ENCODE measurements around the gene SEMA4C. TPM values are rescaled to one million over a fixed set of nuclear protein-coding genes. Genes with fewer than 3 reads are reported as not detected.

Gene SEMA4C
- total and polyA plus RNA-seq, 9 of the 15 experiments (the other 6 are each of a cell fraction or from before 2014, with no cell fraction given), result 0.32 to 59.7 (median 23.9) TPM

GRCh38 chr2:96895032-96895745 lies 25.3 kb upstream of the SEMA4C start:
- DNase-seq (ENCODE audit: extremely low read depth in 1 of 4, low spot score in 3 of 4), result peak; percentile 74 to 87 (median 78)
- WGBS (ENCODE audit: insufficient coverage, low coverage, missing lambda C conversion rate), result 5% methylated on average over 10 of the region's 10 CpGs
- Histone ChIP-seq H3K9me3 (replicated peaks; ENCODE audit: control insufficient read depth, insufficient read depth, low read depth, low read length) (no peaks in the 10 kb centered on the region), H3K4me1 (replicated peaks in 1 of 2; ENCODE audit: control insufficient read depth in 2 of 2, insufficient read depth in 2 of 2, low read length in 2 of 2) (peaks cover 71 to 92% of the 10 kb centered on the region in 2 experiments), H2AFZ (ENCODE audit: low read depth, low read length) (peak overlapping the region; percentile 75; the same call in 1 of the 2 replicates), H3K36me3 (ENCODE audit: control insufficient read depth, insufficient read depth, low read length) (peaks cover 39% of the 10 kb centered on the region), H3K4me2 (ENCODE audit: insufficient read depth, low read length) (peak overlapping the region; percentile 84), H3K27ac (ENCODE audit: extremely low read depth, low read depth, low read length) (peak overlapping the region; percentile 91), H3K27me3 (ENCODE audit: control insufficient read depth in 2 of 2, insufficient read depth in 2 of 2, low read length in 2 of 2) (no peaks in the 10 kb centered on the region), H3K4me3 (peak overlapping the region; percentile 28; the same call in 1 of the 2 replicates), H3K9ac (ENCODE audit: insufficient read depth in 1 of 2, low read depth in 2 of 2, low read length in 2 of 2) (peak overlapping the region; percentile 54 to 86), H3K9me1 (ENCODE audit: control insufficient read depth, insufficient read depth, low read length) (no peaks in the 10 kb centered on the region), H3K79me2 (ENCODE audit: control insufficient read depth, insufficient read depth, low read length) (peaks cover 55% of the 10 kb centered on the region), H4K20me1 (replicated peaks; ENCODE audit: control insufficient read depth, insufficient read depth, low read length) (no peaks in the 10 kb centered on the region)
- ChIA-PET POLR2A (interaction anchor here (0.8 to 9.0 kb wide), 7 partner anchors 9 to 1591 kb away, joined by 3 to 112 read pairs (median 5); no protein-coding TSS in a partner anchor), CTCF (ENCODE audit: low intra/inter-chr PET ratio) (no interaction called here)
- peak; percentile 63 for ATAC-seq
- intact Hi-C loops (cut with micrococcal nuclease), result loop anchor here (2.0 to 5.0 kb wide), 2 partner anchors 24 to 47 kb away; no protein-coding TSS in a partner anchor
- BruUV-seq (replicated peaks), result no TSS peak
- in situ Hi-C loops (cut with MboI), result no loop called here
- peak; percentile 82 for FAIRE-seq
- TF ChIP-seq GATAD2A (IDR thresholded peaks at IDR 0.05), result peak; percentile 59; the same call in 1 of the 2 replicates
- peak; percentile 82; the same call in 1 of the 2 replicates for TF ChIP-seq ARID3A (IDR thresholded peaks at IDR 0.05; ENCODE audit: borderline replicate concordance, low read depth, low read length)
- peak; percentile 78 for TF ChIP-seq DACH1 (IDR thresholded peaks at IDR 0.05; ENCODE audit: partially characterized antibody)
- no peak for TF ChIP-seq MLX (CRISPR knock-in tag; conservative IDR thresholded peaks at IDR 0.05)
- peak; percentile 84 for TF ChIP-seq ZEB2 (IDR thresholded peaks at IDR 0.05)
- TF ChIP-seq ZKSCAN1 (IDR thresholded peaks at IDR 0.05; ENCODE audit: low read depth, low read length), result 0 out of 2 replicates have a peak, but pooled peaks have one; percentile 1
- TF ChIP-seq ATF1 (CRISPR knock-in tag; IDR thresholded peaks at IDR 0.05), result no peak
- peak; percentile 20; the same call in 1 of the 2 replicates for TF ChIP-seq ATF1 (tag; IDR thresholded peaks at IDR 0.05)
- no peak for TF ChIP-seq FIP1L1 (IDR thresholded peaks at IDR 0.05; ENCODE audit: low read depth, low read length, poor library complexity, severe bottlenecking)
- TF ChIP-seq MNT (conservative IDR thresholded peaks at IDR 0.05), result peak in 1 of 2 experiments; percentile 59; a peak in 2 of 4 replicates
- peak; percentile 18 to 59; a peak in 1 of 4 replicates for TF ChIP-seq FOXK2 (conservative IDR thresholded peaks at IDR 0.05 in 1 of 2, IDR thresholded peaks at IDR 0.05 in 1 of 2; ENCODE audit: low read depth in 2 of 2)
- TF ChIP-seq BCL6 (CRISPR knock-in tag; IDR thresholded peaks at IDR 0.05), result no peak
- TF ChIP-seq KLF16 (IDR thresholded peaks at IDR 0.05), result peak; percentile 82
- no peak for TF ChIP-seq POLR3A (IDR thresholded peaks at IDR 0.05; ENCODE audit: borderline replicate concordance, extremely low read depth, insufficient read depth, insufficient read length)
- TF ChIP-seq TCFL5 (CRISPR knock-in tag; conservative IDR thresholded peaks at IDR 0.05), result no peak
- 0 out of 2 replicates have a peak, but pooled peaks have one; percentile 8 for TF ChIP-seq DEAF1 (CRISPR knock-in tag; IDR thresholded peaks at IDR 0.05)
